ENCODE measurements around the gene SIM2.

- TF ChIP-seq FOXM1 (IDR thresholded peaks at IDR 0.05; ENCODE audit: borderline replicate concordance) (no peak), BHLHE40 (IDR thresholded peaks at IDR 0.05; ENCODE audit: borderline replicate concordance) (no peak), TARDBP (IDR thresholded peaks at IDR 0.05) (no peak), SP1 (IDR thresholded peaks at IDR 0.05) (no peak)
Observed at GRCh38 chr21:36747041-36747814, 48.3 kb downstream of the SIM2 start.

All from HEK293T (cell line).